GM21526 (cell line): ENCODE results near the gene GRAP.

Experiments used
- ATAC-seq: cut with Tn5 transposase; IDR thresholded peaks from one replicate; pipeline ENCODE4 v1.9.1; 2021; ENCODE audit warnings: moderate library complexity; ENCODE audit not compliant: unreplicated experiment, low FRiP score

The GRAP gene

DNA sequence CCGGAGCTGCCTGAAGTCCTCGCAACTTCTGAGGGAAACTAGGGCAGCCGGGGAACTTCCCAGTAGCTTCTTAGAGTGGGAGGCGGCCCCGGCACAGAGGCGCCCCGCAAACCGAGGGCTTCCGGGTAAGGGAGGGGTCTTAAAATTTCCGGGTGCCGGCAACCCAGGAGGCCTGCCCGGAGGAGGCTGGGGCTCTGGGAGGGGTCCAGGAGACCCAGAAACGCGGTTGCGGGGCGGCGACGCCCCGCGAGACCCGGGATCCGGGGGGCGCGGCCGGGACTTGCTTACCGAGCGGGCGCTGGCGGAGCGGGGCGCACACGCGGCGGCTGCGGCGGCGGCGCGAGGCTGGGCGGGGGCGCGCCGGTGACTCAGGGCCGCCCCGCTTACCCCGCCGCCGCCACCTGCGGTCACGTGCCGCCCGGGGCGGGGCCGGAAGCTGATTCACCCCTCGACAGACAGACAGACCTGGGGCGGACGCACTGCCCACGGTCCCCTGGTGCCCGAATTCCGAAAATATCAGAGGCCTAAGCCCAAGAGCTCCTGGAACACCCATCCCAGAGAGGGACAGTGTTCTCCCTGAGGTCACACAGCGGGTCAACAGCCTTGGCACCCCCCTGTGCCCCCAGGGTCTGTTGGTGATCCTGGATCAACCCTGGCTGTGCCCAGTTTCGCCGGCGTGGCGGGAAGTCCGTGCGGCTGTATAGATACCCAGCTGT is 42.2 kb downstream of the GRAP start, which contains the start of gene FAM83G:
TSS of gene FAM83G (minus strand) at position 344 of the 716 bp plus-strand sequence. CDS start 723 bp downstream, outside the sequence.
- no peak for ATAC-seq

DNA sequence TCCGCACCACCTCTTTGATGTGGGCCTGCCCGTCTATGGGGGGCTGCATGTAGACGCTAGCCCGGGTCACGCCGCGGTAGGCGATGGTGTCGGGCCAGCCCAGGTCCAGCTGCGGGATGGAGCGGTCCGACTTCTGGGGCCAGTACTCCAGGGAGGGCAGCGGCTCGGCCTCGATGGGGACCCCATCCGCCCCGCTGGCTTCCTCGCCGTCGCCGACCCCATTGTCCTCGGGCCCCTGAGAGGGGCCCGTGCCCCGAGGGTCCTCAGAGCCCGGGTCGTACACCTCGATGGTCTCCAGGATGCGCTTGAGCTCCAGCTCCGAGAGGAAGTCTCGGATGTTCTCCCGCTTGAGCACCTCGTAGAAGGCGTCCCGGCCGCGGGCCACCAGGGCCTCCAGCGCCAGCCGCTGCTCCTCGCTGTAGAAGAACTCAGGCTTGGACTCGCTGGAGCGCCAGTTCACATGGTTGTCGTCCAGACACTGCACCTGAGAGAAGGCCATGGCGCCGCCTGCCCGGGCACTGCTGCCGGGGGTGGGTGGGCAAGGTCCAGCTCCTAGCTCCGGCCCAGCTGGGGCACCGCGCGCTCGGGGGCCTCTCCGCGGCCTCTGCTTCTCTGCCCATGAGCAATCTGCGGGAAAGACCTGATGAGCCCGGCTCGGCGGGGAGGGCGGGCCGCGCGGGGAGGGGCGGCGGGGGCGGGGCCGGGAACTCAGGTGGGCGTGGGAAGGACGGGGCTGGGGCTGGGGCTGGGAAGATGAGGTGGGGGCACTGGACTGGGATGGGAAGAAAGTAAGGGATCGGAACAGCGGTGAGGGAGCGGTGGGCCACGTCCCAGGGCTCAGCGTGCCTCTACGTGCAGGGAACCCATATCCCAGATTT is 43.0 kb downstream of the GRAP start:
- ATAC-seq, result no peak

DNA sequence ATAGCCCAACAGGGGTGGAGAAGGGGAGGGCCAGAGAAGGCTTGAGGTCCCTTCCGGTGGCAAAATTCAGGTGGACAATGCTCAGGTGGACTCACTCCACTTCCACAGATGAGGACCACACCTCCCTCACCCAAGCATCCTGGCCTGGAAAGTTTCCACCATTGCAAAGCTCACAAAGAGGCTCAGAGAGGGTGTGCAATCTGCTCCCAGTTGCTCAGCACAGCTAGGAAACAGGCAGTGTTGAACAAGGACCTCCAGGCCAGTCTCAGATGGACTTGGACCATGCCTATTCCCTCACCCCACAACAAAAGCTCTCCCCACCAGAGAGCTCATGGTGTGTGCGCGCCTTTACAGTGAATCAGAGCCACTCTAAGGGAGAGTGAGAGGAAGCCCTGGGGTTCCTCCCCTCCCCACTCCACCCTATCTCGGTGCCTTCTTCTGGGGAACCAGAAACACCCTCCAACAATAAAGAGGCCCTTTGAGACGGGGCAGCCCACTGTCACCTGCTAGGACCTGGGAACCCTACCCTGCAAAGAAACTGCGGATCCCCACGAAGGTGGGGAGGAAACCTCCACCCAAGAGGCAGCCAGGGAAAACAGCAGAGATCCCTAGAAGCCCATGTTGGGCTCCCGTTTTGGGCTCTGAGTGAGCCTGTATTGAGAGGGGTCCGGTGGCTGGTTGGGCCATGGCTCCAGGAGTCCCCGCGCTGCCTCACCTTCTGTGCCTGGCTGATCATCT is 43.8 kb downstream of the GRAP start:
- ATAC-seq, result no peak

DNA sequence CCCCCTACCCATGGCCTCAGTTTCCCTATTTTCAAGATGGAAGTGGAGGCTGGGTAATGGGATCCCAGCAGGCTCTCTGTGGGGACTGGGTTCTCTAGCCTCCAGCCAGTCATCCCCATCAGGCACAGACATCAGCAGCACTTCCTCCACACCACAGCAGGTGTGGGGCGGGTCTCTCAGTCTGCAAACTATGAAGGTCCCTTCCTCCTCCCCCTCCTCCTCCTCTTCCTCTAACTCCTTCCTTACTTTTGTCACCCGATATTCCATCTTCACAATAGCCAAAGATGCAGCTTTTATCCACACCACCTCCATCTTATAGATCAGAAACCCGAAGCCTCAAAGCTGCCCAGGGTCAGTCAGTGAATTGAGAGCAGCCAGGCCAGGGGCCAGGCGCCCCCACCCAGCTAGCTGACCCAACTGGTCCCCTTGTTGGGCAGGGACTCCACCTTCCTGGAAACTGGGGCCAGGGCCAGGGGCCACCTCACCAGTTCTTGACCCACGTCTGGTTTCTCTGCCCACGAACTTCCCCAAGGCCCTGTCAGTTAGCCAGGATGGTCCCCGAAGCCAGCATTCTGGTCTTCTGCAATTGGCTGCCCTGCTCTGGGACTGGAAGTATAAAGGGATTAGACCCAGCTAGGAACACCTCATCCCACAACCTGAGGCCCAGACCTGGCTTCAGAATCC is 44.7 kb downstream of the GRAP start:
- ATAC-seq, result no peak

DNA sequence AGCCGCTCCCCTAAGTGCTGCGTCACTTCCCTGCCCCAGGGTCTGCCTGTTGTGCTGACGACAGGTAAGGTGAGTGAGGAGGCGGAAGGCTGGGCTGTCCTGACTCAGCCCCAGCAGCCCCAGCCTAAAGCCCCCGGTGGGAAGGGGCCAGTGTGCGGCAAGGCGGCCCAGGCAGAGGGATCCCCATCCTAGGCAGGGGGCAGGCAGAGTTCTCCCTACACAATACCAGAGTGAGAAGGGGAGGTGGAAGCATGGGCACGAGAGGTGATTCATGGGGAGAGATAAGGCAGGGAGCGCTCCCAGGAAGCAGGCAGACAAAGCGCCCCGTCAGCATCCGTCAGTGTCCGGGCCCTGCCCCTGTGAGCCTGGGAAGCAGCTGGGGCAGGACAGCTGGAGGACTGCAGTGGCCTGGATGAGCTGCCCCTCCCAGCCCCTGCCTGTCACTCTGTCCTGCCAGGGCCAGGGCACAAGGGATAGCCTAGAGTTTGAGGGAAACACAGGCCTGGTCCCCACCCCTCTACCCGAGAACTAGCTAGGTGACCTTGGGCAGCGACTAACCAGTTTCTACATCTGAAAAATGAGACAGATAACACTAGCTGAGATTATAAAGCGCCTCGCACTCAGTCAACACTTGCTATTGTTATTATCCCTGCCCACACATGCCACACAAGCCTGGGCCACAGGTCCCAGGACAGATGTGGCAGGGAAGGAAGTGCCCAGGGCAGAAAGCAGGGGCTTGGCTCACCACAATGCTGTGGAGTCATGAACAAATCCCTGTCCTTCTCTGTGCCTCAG is 46.0 kb downstream of the GRAP start:
- no peak for ATAC-seq

DNA sequence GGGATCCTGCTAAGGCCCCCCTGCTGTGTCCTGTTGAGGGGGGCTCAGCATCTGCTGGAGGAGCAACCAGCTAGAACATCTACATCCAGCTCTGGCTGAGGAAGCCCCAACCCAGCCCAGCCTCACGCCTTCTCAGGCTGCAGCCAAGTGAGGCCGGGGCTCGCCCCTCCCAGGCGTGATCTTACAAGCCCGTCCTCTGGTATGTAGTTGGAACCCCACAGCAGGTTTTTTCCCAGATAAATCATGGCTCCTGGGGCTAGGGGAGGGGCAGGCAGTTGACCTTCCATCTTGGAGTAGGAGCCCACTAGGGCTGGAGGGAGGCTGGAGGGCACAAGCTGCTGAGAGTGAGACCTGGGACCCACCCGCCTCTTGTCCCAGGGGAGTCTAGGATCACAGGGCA is 46.8 kb downstream of the GRAP start:
- no peak for ATAC-seq

DNA sequence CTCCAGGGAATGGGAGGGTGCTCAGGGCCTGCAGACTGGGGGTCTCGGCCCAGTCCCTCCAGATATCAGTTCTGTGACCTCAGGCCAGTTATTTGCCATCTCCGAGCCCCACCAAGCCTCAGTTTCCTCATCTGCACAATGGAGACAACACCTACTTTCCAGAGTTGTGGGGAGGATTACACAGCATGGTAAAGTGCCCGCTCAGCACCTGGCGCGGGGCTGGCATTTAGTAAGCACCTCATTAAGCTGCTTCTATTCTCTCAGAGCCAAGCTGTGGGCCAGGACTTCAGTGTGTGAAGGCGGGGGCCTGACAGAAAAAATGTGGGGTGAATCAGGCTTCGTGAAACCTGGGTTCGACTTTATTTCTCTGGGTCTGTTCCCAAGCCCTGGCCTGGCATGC is 47.4 kb downstream of the GRAP start:
- ATAC-seq, result no peak

DNA sequence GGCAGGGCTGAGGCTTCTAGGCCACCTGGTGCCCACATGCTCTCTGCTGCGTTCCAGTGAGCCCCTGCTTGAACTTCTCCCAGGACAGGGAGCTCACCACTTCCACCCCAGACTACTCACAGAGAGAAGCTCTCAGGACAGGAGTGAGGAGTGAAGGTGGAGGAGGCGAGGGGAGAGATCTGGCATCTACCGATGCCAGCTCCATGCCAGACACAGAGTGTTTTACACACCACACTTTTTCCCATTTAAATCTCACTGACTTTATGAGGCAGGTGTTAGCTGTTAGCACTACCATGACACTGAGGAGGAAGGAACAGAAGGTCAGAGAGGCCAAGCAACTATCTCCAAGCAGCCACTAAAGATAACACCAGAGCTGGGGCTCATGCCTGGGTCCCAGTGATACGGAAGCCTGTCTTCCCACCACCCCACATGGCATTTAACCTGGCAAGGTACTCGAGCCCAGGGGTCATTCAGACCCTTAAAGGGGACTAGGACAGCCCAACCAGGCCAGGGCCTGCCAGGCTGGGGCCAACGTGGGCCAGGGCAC is 49.0 kb downstream of the GRAP start:
- ATAC-seq, result no peak

DNA sequence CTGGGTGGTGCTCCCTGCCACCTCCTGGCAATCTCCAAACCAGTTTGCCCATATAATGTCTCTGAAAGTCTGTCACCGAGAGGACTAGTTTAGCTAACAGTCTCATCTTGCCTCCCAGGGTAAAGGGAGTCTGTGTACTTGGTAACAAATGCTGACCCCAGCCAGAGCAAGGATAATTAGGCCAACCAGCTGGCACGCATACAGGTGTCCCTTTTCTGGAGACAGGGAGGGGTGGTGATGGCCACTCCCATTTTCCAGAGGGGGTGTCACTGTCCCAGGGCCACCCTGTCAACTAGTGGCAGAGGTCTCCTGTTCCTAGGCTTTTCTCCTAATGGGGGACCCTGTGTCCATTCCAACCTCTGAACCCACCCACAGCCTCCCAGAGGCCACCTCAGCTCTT is 50.3 kb downstream of the GRAP start:
- no peak for ATAC-seq

DNA sequence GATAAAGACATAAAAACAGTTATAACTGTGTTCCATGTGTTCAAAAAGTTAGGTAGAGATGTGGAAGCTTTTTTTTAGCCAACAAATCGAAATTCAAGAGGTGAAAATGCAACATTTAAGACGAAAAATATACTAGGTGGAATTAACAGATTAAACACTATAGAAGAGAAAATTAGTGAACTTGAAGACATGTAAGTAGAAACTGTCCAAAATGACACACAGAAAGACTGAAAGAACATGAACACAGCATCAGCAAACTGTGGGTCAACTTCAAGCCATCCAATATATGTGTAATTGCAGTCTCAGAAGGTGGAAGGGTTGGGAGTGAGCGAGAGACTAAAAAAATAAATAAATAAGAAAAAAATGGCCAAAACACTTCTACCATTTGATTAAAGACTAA is 51.5 kb downstream of the GRAP start:
- no peak for ATAC-seq

DNA sequence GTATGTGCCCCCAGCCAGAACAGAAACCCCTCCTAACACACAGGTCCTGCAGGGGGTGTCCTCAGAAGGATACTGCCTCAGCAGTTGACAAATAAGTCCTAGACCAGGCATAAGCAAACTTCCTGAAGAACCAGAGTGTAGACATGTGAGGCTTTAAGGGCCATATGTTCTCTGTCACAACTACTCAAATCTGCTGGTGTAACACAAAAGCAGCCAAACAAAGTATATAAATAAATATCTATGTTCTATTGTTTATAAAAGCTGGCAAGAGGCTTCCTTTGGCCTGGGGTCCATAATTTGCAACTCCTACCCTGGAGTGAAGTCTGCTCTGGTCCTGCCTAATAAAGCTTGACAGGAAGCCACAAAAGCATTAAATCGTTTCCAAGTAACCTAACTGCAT is 52.1 kb downstream of the GRAP start:
- no peak for ATAC-seq

DNA sequence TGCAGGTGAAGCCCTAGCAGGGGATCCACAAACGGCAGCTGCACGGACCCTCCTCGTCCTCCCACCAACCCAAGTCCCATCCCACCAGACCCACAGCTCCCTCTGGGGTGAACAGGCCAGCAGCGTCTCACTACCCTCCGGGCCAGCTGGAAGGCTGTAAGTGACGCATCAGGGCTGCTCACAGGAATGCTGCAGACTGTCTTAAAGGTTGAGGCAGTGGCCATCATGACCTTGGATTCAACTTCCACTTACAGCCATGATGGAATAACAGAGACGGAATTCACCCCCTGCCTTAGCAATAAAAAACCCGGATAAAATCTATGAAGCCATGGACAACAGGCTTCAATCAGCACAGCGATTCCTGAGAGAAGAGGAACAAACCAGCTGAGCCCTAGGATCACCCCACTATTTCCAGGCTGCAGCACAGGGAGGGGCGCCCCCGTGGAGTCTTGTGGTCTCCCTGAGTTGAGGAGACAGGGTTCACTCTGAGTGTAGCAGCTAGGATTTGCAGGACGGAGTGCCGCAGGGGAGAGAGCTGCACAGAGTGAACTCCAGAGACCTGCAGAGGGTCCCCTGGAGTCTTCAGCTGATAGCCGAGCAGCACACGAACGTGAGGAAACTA is 52.7 kb downstream of the GRAP start:
- no peak for ATAC-seq

DNA sequence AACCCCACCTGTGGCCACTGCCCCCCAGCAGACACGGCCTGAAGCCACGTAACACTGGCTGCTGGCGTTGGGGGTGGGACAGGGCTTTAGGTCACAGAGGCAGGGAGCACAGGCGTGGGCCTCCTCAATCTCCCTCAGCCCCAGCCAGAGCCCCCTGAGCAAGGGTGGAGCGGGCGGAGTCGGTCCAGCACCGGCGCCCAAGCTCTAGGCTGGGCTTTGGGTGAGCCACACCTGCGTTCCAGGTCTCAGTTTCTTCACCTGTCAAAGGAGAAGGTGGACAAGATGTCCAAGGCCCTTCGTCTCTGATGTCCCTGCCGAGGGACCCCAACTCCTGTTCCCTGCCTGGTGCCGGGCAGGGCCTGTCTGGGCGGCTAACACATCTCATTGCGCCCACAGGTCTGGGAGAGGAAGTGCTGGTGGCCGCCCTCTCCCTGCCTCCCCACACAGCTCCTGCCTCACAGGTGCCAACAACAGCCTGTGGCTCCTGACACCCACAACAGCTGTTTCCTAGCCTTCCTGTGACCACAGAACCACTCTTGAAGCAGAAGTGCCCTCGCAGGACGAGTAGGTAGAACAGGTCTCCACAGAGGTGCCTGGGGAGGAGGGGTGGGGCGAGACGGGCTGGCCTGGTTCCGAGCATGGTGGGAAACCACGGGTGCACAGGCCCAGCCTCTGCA is 54.2 kb downstream of the GRAP start:
- ATAC-seq, result no peak

DNA sequence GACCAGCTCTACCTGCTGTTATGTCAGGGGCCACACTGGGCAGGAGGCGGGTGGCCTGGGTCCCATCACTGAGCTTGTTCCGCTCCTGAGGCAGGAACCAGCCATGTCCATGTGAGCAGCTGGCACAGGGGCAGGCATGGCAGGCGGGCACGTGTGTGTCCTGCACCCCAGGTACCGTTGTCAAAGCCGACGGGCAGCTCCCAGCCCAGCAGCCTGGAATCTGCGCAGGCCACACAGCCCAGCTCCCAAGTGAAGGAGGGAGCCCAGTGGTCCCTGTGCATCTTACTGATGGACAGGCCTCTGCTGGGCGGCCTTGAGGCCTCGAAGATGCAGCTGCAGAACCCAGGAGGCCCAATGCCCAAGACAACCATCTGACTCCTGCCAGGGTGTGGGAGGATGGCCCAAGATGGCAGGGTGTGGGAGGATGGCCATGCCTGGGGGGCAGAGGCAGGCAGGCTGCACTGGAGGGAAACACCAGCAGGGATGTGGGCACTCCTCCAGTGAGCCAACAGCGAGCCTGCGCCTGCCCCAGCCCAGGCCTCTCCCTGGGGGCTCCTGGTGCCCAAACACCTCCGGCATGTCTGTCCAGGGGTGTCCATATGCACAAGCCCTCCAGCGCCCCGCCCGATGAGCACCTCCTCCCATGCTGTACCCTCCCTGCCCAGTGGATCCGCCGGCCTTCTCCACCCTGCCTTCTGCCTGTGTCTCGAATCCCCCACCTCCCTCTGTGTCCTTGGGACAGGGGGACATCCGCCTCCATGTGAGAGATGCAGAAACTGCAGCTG is 55.0 kb downstream of the GRAP start:
- ATAC-seq, result no peak

DNA sequence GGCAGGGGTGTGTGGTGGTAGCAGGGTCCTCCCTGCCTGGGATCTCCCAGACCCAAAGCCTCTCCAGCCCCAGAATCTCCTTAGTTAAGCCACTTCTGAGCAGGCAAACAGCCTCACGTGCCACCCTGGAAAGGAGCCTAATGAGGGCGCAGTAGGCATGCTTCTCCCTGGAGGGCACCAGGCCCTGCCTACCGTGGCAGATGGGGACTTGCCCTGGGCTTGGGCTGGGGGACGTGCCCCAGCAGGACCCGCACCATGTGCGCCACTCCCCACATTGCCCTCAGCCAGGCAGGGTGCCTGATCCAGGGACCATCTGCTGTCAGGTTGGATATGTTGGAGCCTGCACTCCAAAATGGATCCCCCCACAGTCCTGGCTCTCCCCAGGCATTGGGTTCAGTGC is 56.4 kb downstream of the GRAP start:
- ATAC-seq, result no peak

DNA sequence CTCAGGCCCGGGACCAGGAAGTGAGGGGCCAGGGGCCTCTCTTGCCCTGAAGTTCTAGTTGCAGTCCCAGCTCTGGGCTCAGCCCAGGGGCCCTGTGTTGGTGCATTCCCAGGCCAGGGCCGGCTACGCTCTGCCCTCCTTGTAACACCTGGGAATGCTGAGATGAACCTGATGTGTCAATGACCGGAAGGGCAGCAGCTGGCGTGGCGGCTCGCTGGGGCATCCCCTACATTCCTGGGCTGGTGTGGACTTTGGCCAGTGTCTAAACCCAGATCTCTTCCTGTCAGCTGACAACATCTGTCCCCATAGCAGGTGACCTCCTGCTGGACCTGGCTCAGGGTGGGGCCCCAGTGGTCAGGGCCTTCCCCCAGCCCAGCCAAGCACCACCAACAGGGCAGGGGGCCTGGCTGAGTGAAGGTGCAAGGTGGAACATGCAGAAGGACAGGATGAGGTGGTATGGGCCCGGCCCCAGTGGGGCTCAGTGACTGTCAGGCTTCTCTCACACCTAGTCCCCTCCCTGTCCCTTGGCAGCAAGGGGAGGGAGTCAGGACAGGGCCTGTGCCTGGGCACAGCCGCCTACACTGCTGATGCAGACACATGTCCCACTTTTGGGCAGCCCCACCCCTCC is 58.1 kb downstream of the GRAP start:
- no peak for ATAC-seq

DNA sequence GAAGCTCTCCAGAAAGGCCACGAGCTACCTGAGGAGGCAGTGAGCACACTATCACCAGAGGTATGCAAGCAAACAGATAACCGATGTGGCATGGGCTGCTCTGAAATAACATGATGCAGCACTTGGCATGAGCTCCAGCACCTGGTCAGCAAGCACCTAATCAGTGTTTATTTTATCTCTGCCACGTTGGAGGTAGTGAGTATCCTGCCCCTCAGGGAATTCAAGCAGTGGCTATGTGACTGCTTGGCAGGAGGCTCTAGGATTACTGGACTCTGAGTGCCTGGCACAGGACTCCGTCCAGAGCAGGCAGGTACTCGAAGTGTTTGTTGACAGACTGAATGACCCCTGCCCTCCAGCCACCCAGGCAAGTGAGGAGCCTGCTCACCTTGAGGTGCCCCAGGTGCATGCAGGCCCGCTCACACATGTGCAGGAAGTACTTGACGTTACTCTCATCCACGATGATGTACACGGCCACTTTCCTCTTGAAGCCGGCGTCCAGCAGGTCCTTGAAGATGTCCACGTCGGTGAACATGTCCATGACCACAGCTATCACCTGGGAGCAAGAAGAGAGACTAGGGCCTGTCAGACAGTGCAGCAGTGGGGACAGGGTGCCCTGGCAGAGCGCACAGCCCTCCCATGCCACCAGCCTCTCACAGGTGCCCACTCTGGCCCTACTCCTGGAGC is 58.8 kb downstream of the GRAP start:
- no peak for ATAC-seq
